ENCODE results near the gene SFXN2. TPM values are rescaled to one million over a fixed set of nuclear protein-coding genes. Genes with fewer than 3 reads are reported as not detected.
"Not testable (repeated sequence)": the region's sequence is repeated elsewhere in the genome, so short reads cannot be mapped to it uniquely, and the experiment has no call there.

SFXN2 gene
- total RNA-seq, 1 donor from 2014 or later: 7.0 TPM

- no peak for DNase-seq
These were observed 6.4 kb downstream of the SFXN2 start for GRCh38 chr10:102720775-102721301.

GRCh38 chr10:102721954-102722353 lies 7.5 kb downstream of the SFXN2 start:
- DNase-seq: no peak

- DNase-seq: no peak
These were observed 9.6 kb downstream of the SFXN2 start for GRCh38 chr10:102723989-102724388.

GRCh38 chr10:102726274-102726673 lies 11.8 kb downstream of the SFXN2 start:
- no peak for DNase-seq

- DNase-seq: no peak
These were observed 12.8 kb downstream of the SFXN2 start for GRCh38 chr10:102727037-102727818.

- peak; percentile 85 for DNase-seq
These were observed 14.9 kb downstream of the SFXN2 start for GRCh38 chr10:102729029-102730026.

GRCh38 chr10:102731222-102731800 lies 16.9 kb downstream of the SFXN2 start:
- DNase-seq: no peak

- no peak for DNase-seq
These were observed 18.2 kb downstream of the SFXN2 start for GRCh38 chr10:102732661-102733060.

- no peak for DNase-seq
These were observed 20.7 kb downstream of the SFXN2 start for GRCh38 chr10:102735065-102735562.

GRCh38 chr10:102738692-102739121 lies 24.3 kb downstream of the SFXN2 start:
- DNase-seq: no peak

GRCh38 chr10:102740229-102740628 lies 25.8 kb downstream of the SFXN2 start:
- DNase-seq: no peak

- no peak for DNase-seq
These were observed 27.3 kb downstream of the SFXN2 start for GRCh38 chr10:102741726-102742237.

- DNase-seq: not testable (repeated sequence)
These were observed 27.9 kb downstream of the SFXN2 start for GRCh38 chr10:102742313-102742712.

- DNase-seq: no peak
These were observed 28.7 kb downstream of the SFXN2 start for GRCh38 chr10:102743078-102743587.

- DNase-seq: peak; percentile 100
These were observed 29.3 kb downstream of the SFXN2 start, which contains the start of gene WBP1L for GRCh38 chr10:102743588-102744373. Gene WBP1L, plus strand, starts transcription at chr10:102743948. Its CDS starts 106 bp downstream, at chr10:102744054.

- DNase-seq: no peak
These were observed 30.1 kb downstream of the SFXN2 start for GRCh38 chr10:102744374-102745051.

GRCh38 chr10:102745157-102745556 lies 30.7 kb downstream of the SFXN2 start:
- DNase-seq: no peak

GRCh38 chr10:102752266-102752930 lies 38.0 kb downstream of the SFXN2 start:
- no peak for DNase-seq

- peak; percentile 80 for DNase-seq
These were observed 38.7 kb downstream of the SFXN2 start for GRCh38 chr10:102752934-102753664.
